ELR (cell line): Measurements from ENCODE around the gene GLIS1.

ENCODE experiments used
- DNase-seq: peaks from one replicate; pipeline ENCODE4 v3.0.0-alpha.2; 2015; ENCODE audit warnings: low read depth

GLIS1 gene

DNA sequence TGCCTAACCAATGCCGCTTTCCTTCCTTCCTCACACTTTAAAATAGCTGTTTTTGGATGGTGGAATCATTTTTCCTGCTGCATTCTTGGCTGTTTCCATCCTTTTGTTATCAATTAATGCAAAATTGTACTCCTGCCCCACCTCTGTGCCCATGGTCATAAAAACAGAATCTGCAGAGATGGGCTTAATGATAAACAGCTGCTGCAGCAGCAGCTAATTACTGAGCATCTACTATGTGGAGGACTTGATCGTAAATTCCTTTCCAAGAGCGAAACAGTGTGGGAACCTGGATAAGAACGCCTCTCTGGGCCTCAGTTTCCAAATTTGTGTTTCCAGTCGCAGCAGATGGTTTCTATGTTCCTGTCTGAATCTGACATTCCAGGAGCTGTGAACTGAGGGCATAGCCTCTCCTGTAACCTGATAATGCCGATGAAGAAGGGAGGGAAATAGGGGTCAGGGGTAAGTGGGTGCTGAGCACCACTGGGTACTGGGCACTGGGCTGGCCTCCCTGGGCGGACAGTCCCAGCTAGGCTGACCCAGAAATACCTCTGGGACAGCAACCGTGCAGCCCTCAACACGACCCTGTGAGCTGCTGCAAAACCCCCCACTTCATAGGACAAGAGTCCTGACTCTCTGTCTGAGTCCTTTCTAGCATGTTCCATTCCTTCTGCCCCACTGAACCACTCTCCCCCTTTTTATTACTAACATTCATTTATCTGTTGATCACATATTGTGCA is 158.1 kb downstream of the GLIS1 start:
- DNase-seq: no peak

DNA sequence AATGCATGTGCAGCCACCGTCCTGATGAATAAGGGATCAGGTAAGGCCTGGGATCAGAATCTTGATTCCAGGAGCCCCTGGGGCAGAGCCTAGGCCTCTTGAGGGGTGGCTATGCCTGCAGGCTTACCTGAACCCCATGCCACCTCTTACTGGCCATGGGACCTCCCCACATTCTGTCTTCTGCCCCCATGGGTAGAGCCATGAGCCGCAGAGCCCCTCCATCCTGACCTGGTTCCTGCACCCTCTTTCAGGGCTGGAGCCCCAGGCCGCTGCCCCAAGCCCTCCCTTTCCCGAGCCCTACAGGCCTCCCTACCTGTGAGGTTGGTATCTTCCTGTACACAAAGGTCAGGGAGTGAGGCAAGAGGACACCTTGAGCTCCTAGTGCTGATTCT is 159.0 kb downstream of the GLIS1 start:
- no peak for DNase-seq

DNA sequence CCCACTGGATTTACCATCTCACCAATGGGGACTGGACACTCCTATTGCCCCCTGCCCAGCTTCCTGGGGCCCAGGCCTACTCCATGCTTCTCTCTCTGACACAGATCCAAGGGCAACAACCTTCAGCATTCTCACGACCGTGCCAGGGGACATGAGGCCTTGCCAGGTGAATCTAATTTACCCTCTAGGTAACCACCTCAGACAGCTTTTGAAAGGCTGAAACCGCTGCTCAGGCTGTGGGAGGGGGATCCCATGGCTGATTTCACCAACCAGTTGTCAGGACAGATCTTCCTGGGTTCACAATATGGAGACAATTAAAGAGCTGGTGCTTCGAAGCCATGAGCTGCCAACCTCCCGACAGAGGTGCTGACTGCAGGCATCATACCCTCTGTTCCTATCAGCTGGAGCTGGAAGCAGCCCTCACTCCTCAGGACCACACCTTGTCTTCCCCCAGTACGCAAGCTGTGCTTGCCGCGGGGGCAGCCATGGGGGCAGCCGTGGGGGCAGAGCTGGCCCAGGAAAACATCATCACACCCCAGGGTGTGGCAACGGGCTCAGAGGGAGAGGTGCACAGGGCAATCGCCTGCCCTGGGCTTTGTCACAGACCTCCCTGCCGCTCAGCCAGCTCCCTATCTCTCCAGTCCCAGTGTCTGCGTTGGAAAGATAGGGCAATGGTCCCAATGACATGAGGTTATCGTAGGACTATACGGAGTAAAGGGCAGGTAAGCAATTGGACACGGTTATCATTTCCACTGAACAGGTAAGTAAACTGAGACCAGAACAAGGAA is 159.5 kb downstream of the GLIS1 start:
- DNase-seq: no peak

DNA sequence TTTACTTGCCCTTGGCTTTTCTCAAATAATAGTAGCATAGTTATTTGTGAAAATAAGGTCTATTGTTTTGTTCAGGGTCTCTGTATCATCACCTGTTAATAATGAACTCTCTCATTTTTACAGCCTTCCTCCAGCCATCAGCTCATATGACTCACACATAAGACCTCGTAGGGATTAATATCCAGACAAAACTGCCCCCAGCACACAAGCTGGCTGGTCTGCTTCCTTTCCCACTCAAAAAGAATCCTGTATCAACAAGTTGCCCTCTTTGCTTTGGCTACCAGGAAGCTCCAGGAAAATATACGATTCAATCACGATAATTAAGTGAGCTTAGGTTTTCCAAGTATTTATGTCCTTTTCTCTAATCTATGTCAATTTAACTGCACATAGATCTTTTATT is 160.6 kb downstream of the GLIS1 start:
- peak; percentile 18 for DNase-seq

DNA sequence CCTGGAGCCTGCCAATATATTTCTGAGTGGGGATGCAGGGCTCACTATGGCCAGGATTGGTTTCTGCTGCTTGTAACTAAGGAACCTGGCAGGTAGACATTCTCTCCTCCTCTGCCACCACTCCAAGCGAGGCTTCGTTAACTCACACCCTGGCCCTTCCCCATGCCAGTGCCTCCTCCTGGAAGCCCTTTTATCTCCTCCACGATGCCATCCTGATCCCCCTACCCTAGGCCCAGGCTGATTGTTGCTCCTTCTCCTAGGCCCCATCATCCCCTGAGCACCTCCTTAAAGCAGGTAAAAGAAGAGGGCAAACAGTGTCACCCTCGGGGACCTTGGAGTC is 161.2 kb downstream of the GLIS1 start:
- no peak for DNase-seq

DNA sequence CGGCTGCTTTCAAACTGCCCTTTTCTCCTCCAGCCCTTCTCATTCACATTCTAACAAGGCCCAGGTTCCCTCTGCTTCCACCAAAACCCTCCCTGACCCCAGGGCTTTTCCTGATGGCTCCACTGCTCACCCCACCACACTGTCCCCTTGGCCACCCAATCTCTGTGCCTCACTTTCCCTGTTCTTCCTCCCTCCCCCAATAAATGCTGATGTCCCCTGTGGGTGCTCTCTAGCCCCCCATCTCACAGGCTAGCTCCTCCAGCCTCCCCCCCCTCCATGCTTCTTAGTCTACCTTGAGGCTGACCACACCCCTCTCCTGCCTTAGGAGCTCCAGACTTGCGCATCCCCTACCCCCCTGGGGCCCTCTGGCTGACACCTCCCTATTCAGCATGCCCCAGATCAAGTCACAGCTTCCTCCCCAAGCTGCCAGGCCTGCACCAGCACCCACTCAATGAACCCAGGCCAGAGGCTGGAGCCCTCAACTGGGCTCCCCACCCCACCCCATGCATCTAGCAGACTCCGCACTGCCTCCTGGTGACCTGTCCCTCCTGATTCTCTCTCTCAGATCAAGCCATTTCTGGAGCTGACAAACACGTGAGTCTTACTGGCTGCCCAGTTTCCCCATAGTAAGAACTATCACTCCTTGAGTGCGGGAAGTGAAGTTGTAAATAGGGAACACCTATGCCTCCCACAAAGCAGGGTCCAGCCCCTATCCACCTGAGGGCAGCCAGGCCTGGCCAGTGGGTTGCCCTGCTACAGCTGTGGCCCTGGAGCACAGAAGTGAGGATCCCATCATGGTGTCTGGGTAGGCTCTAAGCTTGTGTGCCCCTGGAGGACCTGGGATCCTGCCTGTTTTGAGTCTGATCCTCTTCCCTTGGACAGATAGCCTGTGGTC is 161.9 kb downstream of the GLIS1 start:
- DNase-seq: no peak

DNA sequence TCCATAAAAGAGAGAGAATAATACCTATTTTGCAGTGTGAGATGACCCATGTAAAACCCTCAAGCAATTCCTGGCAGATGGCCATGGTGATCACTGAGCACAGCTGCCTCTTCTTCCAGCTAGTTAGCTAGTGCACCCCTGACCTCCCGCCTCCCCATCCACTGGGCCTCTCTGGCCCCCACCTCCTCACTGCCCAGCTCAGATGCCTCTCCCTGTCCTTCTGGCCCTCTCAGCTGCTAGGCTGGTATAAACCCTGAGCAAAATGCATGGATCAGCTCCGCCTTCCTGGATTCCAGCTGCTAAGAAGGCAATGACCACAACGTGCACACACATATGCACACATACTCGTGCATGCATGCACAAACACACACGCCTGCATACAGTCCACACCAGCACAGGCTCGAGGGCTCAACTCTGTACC is 162.6 kb downstream of the GLIS1 start:
- no peak for DNase-seq

DNA sequence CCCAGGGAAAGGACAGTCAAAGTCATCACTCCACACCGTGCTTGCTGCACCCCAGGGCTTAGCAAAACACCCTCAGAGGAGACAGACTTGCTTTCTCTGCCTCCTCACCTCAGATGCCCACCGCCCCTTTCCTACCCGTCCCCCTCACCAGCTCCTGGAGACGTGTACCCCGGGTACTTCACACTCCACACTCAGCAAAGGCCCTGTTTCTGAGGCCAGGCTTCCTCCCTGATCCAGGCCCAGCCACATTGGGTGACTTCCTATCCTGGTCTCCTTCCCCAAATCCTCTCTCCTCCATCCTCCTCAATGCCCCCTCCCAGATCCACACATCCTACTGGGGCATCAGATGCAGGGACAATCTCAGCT is 163.0 kb downstream of the GLIS1 start:
- DNase-seq: no peak

DNA sequence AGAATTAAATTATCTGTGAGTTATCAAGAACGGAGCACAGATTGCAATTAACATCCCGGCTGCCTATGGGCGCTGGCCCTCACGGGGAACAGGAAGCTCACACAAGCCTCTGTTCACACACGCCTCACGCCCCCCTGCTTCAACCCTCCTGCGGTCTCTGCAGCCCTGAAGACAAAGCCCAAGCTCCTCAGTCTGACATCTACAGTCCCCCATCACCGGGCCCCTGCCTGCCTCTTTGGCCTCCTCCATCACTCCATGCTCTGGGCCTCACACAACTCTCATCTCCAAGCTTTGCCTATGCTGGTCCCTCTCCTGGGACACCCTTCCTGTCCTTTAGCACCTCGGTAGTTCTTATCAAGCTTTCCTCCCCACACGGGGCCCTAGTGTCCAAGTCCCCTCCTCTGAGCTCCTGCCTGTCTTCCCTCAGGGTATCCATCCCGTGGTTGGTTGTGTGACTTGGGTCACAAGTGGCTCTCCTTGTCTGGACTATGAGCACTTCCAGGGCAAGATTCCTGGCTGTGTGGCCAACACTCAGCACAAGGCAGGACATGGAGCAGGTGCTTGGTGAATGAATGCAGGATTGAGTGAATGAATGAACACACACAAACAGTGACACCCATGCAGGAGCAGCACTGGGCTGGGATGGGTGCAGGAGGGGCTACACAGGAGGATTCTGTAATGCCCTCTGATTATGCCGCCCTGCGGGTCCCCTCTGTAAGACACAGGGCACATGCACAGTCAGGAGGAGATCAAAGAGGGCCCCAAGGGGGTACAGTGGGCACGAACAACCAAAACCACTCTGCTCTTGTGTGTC is 163.6 kb downstream of the GLIS1 start:
- DNase-seq: no peak

DNA sequence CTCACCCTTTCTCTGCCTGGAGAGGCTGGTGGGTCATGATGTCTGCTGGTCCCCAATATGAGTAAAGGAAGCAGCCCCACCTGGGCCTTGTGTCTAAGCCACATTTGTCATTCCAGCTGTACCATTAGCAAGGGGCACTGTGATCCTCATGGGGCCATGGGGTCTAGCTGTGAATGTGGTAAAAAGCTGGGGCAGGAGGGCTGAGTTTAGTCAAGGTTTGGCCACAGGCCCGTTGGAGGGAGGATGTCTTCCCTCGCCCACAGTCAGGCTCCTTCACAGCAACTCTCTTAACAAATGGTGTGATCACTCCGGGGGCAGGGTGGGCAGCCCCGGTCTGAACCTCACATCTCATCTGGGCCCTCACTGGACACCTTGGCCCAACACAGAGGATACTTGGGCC is 164.3 kb downstream of the GLIS1 start:
- DNase-seq: no peak

DNA sequence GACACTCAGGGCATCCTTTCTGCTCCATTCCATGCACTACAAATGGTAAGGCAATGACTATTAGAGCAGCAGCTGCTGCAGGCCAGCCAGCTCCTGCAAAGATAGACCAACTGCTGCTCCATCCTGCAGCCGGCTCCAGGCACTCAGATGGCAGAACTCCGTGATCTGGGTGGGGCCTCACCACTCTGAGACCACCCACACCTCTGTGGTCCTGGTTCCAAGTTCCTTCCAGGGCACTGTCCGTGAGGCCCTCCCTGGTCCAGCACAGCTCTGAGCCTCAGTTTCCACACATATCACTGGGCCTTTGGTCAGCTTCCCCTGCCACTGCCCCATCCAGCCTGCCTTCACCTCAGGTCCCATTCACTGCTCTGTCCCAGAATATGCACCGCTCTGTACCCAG is 165.0 kb downstream of the GLIS1 start:
- DNase-seq: no peak

DNA sequence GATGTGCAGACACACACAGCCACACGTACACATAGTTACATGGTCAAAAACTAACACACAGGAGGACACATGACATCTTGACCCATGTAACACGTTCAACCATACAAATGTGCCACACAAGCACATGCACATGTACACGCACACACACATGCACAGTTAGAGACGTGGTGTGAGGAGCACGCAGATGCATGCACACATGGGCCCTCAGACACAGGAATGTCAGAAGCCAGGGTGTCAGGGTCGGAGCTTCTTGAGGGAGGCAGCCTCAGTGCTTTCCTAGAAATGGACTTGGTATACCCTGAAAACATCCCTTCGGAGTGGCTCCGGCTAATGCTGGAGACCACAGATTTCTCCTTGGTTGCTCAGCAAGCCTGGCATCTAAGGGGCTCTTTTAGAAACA is 165.4 kb downstream of the GLIS1 start:
- DNase-seq: no peak

DNA sequence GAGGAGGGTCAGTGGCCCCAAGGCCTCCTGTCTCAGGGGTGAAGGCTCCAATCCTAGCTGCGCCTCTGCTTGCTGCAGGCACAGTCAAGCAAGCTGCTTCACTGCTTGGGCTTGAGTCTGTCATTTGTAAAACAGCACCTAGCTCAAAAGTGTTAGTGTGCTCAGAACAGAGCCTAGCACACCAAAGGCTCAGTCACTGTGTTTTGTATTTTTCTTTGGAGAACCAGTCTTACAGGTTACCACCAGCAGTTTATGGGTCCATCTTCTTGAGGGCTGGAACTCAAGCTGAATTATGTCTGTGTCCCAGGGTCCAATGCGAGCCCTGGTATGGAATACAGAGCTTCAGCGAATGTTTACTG is 166.2 kb downstream of the GLIS1 start:
- DNase-seq: no peak

DNA sequence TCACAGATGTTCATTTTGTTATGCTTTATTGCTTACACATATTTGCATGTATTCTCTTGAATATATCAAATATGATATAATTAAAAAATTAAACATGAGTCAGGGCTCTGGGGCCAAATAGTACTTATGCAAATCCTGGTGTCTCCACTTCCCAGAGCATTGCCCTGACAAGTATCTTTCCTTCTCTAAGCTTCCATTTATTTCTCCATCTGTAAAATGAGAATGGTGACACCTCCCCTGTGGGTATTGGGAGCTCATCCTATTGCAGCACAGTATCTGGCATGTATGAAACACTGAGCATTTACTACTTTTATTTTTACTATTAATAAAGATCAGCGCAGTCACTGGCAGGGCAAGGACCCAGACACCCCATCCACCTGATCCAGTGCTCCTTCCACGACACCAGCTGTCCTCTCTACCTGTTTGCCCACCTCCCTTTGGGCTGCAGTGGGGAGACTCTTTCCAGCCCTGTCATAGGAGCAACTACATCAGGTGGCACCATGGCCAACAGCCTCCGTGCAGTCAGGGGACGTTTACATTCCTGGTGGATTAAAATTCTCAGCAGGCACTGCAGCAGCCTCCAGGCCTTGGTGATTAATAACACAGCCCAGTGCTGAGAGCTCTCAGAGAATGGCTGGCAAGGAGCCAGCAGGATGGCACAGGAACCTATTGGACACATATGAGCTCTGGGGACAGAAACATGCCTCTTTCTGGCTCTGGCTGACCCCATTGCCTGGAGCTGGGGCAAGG is 166.7 kb downstream of the GLIS1 start:
- DNase-seq: peak; percentile 81

DNA sequence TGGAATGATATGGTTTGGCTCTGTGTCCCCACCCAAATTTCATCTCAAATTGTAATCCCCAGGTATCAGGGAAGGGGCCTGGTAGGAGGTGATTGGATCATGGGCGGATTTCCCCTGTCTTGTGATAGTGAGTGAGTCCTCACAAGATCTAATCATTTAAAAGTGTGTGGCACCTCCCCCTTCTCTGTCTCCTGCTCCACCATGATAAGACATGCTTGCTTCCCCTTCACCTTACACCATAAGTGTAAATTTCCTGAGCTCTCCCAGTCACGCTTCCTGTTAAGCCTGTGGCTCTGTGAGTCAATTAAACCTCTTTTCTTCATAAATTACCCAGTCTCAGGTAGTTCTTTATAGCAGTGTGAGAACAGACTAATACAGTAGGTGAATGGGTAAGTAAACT is 170.4 kb downstream of the GLIS1 start:
- no peak for DNase-seq

DNA sequence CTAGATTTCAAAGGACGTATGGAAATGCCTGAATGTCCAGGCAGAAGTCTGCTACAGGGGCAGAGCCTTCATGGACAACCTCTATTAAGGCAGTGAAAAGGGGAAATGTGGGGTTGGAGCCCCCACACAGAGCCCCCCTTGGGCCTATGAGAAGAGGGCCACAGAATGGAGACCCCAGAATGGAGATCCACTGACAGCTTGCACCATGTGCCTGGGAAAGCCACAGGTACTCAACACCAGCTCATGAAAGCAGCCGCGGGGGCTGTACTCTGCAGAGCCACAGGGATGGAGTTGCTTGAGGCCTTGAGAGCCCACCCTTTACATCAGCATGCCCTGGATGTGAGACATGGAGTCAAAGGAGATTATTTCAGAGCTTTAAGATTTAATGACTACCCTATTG is 171.1 kb downstream of the GLIS1 start:
- DNase-seq: no peak

DNA sequence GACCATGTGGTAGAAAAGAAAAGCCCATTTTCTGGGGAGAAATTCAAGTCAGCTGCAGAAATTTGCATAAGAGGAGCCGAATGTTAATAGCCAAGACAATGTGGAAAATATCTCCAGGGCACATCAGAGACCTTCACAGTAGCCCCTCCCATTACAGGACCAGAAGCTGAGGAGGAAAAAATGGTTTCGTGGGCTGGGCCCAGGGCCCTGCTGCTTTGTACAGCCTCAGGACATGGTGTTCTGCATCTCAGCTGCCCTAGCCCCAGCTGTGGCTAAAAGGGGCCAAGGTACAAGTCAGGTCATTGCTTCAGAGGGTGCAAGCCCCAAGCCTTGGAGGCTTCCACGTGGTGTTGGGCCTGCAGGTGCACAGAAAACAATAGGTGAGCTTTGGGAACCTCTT is 171.5 kb downstream of the GLIS1 start:
- no peak for DNase-seq

DNA sequence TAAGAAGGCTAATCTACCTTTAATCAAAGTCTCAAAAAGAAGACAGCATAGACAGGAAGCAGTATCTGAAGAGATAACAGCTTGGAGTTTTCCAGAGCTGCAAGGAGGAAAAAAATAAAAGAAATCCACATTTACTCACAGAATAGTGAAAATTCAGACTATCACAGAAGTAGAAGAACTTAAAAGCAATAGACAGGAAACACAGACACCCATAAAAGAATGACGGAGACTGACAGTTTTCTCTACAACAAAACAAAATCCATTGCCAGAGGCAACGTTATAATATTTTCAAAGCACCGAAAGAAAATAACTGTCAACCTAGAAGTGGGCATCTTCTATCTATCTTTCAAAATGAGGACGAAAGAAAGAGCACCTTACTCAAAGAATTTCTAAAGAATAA is 175.4 kb downstream of the GLIS1 start:
- no peak for DNase-seq

DNA sequence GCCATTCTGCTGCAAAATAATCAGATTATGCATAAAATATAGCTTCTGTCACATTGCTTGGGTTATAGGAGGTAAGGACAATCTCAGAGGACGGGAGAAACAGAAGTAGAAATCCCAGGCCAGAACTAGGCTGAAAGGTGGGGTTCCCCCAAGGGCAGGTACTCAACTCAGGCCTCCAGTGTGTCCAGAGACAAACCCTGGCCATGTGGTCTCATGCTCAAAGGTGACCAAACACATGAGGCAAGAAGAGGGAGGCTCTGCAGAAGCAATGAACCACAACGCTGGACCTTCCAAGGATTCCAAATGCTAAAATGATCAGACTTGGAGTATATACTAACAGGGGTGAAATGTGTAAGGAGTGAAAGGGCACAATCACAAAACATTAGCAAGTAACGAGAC is 176.0 kb downstream of the GLIS1 start:
- no peak for DNase-seq

DNA sequence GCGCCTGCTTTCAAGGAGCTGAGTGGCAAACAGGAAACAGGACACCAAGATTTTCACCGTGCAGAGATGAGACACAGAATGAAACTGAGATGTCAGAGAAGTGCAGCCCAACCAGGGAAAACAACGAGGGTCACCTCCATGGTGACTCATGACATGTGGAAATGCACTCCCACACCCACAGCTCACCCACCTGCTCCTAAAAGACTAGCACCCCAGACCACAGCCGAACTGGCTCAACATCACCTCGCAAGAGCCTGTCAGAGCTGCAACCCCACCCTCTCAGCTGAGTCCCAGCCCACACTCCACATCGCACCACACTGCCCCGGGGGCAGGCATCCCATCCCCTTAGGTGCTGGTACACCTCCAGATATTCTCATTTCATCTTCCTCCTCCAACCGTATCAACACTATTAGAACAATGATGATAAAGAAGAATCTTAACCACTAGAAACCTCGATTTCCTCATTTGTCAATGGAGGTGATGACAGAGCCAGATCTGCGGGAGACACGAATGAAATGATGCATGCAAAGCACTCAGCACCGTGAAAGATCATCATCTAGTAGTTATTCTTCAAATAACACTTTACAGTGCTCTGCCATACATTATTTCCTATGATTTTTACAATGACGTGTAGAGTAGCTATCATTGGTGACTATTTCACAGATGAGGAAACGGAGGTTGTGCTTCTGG is 176.5 kb downstream of the GLIS1 start:
- DNase-seq: no peak
